NCI-H2107 treated with DMSO at 0.1 percent for 48 hours (cell line): Measurements from ENCODE around the gene NT5M.

Source experiments
- DNase-seq: peaks from one replicate; lab custom pipeline; 2025; ENCODE audit not compliant: unreplicated experiment; lab: John Stamatoyannopoulos, UW

NT5M gene

GRCh38 chr17:17343160-17343735 is 40.1 kb downstream of the NT5M start:
- DNase-seq: no peak

- DNase-seq: no peak
Observed at GRCh38 chr17:17343896-17344506, 40.8 kb downstream of the NT5M start.

- DNase-seq: no peak
Observed at GRCh38 chr17:17344507-17345293, 41.5 kb downstream of the NT5M start.

- DNase-seq: no peak
Observed at GRCh38 chr17:17345294-17345597, 42.1 kb downstream of the NT5M start.

- no peak for DNase-seq
Observed at GRCh38 chr17:17345686-17346427, 42.7 kb downstream of the NT5M start.

GRCh38 chr17:17346428-17347233 is 43.5 kb downstream of the NT5M start:
- no peak for DNase-seq

- no peak for DNase-seq
Observed at GRCh38 chr17:17347234-17347955, 44.2 kb downstream of the NT5M start.

- DNase-seq: no peak
Observed at GRCh38 chr17:17347956-17348871, 45.0 kb downstream of the NT5M start.

GRCh38 chr17:17348872-17349723 is 45.9 kb downstream of the NT5M start:
- DNase-seq: no peak

- no peak for DNase-seq
Observed at GRCh38 chr17:17349724-17350106, 46.5 kb downstream of the NT5M start.

- no peak for DNase-seq
Observed at GRCh38 chr17:17350491-17351355, 47.5 kb downstream of the NT5M start.

- DNase-seq: no peak
Observed at GRCh38 chr17:17351356-17351891, 48.3 kb downstream of the NT5M start.

GRCh38 chr17:17351901-17352781 is 49.0 kb downstream of the NT5M start:
- DNase-seq: no peak

- no peak for DNase-seq
Observed at GRCh38 chr17:17352836-17353624, 49.9 kb downstream of the NT5M start.
